MM.1S (cell line): ENCODE data around the gene DCHS1.

Experiments
- EZH2 ChIP-seq: fragments of 300-600 bp; sonication (generic); optimal IDR thresholded peaks from 2 replicates; pipeline ENCODE3; 2017; ENCODE audit warnings: low read depth, mild to moderate bottlenecking, antibody characterized with exemption, low read length, mixed read lengths
- EZH2phosphoT487 ChIP-seq: fragments of 300-600 bp; sonication (generic); IDR thresholded peaks from 2 replicates; pipeline ENCODE4 v1.6.1; 2018; ENCODE audit warnings: antibody characterized with exemption, low read length
- TF ChIP-seq, protein P1 (sequence below): fragments of 300-600 bp; sonication (generic); IDR thresholded peaks from 2 replicates; pipeline ENCODE4 v1.5.1; 2016; ENCODE audit warnings: antibody characterized with exemption, low read length, mixed read lengths

DNA sequence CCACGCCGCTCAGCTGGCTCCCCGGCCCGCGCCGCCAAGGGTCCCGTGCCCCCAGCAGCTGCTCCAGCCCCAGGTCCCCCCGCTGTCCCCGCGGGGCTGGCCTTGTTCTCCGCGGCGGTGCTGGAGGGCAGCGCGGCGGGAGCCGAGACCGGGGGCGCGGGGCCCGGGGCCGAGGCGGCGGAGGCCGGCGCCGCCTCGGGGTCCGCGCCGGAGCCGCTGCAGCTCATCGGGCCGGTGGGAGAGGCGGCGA is 43.7 kb downstream of the DCHS1 start:
- TF ChIP-seq, protein P1, sequence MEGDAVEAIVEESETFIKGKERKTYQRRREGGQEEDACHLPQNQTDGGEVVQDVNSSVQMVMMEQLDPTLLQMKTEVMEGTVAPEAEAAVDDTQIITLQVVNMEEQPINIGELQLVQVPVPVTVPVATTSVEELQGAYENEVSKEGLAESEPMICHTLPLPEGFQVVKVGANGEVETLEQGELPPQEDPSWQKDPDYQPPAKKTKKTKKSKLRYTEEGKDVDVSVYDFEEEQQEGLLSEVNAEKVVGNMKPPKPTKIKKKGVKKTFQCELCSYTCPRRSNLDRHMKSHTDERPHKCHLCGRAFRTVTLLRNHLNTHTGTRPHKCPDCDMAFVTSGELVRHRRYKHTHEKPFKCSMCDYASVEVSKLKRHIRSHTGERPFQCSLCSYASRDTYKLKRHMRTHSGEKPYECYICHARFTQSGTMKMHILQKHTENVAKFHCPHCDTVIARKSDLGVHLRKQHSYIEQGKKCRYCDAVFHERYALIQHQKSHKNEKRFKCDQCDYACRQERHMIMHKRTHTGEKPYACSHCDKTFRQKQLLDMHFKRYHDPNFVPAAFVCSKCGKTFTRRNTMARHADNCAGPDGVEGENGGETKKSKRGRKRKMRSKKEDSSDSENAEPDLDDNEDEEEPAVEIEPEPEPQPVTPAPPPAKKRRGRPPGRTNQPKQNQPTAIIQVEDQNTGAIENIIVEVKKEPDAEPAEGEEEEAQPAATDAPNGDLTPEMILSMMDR = no peak
- TF ChIP-seq EZH2 (no peak), EZH2phosphoT487 (no peak)
